ENCODE results near the gene SPSB1.
A peak's percentile ranks its signal among the peaks of the same experiment; 100 is the strongest.

- TF ChIP-seq CTCF (optimal IDR thresholded peaks at IDR 0.05 in 1 of 3, IDR thresholded peaks at IDR 0.05 in 1 of 3, conservative IDR thresholded peaks at IDR 0.05 in 1 of 3; ENCODE audit: extremely low read depth in 1 of 3, insufficient read depth in 2 of 3, low read length in 3 of 3) (peak; percentile 79 to 97 (median 83)), EZH2 (IDR thresholded peaks at IDR 0.05; ENCODE audit: low read length) (no peak)
Observed at GRCh38 chr1:9289090-9289534, 3.6 kb upstream of the SPSB1 start.

All from keratinocyte (primary cell).